Measurements from ENCODE around the gene ANKRD11.
"Not testable (repeated sequence)": the region's sequence is repeated elsewhere in the genome, so short reads cannot be mapped to it uniquely, and the experiment has no call there.

The ANKRD11 gene

GRCh38 chr16:89257281-89257731 lies 233.1 kb downstream of the ANKRD11 start:
- no peaks in the 10 kb centered on the region for H3K27me3 ChIP-seq (ENCODE audit: control insufficient read depth, insufficient read depth, low read length)
- H2AFZ ChIP-seq: peak overlapping the region; percentile 54
- H3K9me3 ChIP-seq (ENCODE audit: control insufficient read depth, low read length): no peaks in the 10 kb centered on the region
- no peak overlapping the region for H3K27ac ChIP-seq
- no peaks in the 10 kb centered on the region for H3K4me1 ChIP-seq
- H3K36me3 ChIP-seq (ENCODE audit: control insufficient read depth, insufficient read depth, low read length): no peaks in the 10 kb centered on the region
- H3K4me3 ChIP-seq (ENCODE audit: low read depth, low read length): peak overlapping the region; percentile 44
- H3K79me2 ChIP-seq: no peaks in the 10 kb centered on the region
- no peak for TF ChIP-seq CTCF (IDR thresholded peaks at IDR 0.05)
- peak overlapping the region; percentile 71 for H3K4me2 ChIP-seq (ENCODE audit: low read length)
- H3K9ac ChIP-seq: no peak overlapping the region

DNA sequence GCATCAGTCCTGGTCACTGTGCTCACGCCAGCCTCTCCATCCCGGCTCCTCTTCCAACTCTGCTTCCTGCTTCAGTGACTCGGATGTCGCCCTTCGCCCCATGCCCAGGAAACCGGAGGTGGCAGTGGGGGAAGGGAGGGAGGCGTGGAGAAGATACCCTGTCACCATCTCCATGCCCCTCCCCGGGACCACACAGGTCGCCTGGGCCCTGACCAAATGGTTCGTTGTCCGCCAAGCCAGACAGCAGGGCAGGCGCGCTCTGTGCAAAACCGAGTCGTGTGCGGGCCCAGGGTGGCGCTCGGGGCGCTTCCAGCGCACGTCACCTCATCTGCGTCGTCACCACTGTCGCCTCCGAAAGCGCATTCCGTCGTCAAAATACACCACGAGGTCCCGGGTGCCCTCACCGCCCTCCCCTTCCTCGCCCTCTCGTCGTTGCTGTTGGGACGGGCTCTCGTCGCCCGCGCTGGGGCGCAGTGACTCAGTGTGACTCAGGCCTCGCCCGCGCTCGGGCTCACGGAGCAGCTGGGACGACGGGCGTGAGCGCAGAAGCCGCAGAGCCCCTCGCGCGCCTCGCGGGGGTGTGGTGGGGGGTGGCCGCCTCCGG lies 233.6 kb downstream of the ANKRD11 start:
- peak overlapping the region; percentile 71 for H3K4me2 ChIP-seq (ENCODE audit: low read length)
- no peaks in the 10 kb centered on the region for H3K9me3 ChIP-seq (ENCODE audit: control insufficient read depth, low read length)
- no peak overlapping the region for H3K27ac ChIP-seq
- no peaks in the 10 kb centered on the region for H3K36me3 ChIP-seq (ENCODE audit: control insufficient read depth, insufficient read depth, low read length)
- no peak for TF ChIP-seq CTCF (IDR thresholded peaks at IDR 0.05)
- no peaks in the 10 kb centered on the region for H3K27me3 ChIP-seq (ENCODE audit: control insufficient read depth, insufficient read depth, low read length)
- H3K4me3 ChIP-seq (ENCODE audit: low read depth, low read length): peak overlapping the region; percentile 44
- no peaks in the 10 kb centered on the region for H3K79me2 ChIP-seq
- no peak overlapping the region for H3K9ac ChIP-seq
- H3K4me1 ChIP-seq: no peaks in the 10 kb centered on the region
- H2AFZ ChIP-seq: peak overlapping the region; percentile 54

DNA sequence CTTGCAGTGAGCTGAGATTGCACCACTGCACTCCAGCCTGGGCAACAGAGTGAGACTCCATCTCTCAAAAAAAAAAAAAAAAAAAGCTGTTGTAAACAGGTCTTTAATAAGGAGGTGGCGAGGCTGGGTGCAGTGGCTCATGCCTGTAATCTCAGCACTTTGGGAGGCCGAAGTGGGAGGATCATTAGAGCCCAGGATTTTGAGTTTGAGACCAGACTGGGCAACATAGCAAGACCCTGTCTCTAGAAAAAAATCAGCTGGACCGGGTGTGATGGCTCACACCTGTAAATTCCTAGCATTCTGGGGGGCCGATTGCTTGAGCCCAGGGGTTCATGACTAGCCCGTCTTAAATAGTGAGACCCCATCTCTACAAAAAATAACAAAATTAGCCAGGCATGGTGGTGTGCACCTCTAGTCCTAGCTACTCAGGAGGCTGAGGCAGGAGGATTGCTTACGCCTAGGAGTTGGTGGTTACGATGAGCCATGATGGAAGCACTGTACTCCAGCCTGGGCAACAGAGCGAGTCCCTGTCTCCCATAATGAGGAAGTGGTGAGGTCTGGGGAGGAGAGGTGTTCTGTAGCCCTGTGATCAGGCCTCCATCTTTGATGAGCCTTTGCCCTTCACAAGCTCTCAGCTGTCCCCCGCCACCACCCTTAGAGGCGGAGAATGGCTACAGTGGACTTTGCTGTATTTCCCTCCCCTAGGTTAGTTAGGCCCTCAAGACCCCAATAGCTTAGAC lies 236.6 kb downstream of the ANKRD11 start:
- Histone ChIP-seq H3K27ac (no peak overlapping the region), H3K27me3 (ENCODE audit: control insufficient read depth, insufficient read depth, low read length) (no peaks in the 10 kb centered on the region), H3K79me2 (no peaks in the 10 kb centered on the region), H3K9ac (no peak overlapping the region), H3K4me3 (ENCODE audit: low read depth, low read length) (no peak overlapping the region), H3K9me3 (ENCODE audit: control insufficient read depth, low read length) (no peaks in the 10 kb centered on the region), H3K4me1 (no peaks in the 10 kb centered on the region), H2AFZ (no peak overlapping the region), H3K36me3 (ENCODE audit: control insufficient read depth, insufficient read depth, low read length) (no peaks in the 10 kb centered on the region), H3K4me2 (ENCODE audit: low read length) (no peak overlapping the region)
- TF ChIP-seq CTCF (IDR thresholded peaks at IDR 0.05): no peak

GRCh38 chr16:89248196-89248982 lies 242.0 kb downstream of the ANKRD11 start:
- Histone ChIP-seq H3K4me1 (no peaks in the 10 kb centered on the region), H3K4me2 (ENCODE audit: low read length) (no peak overlapping the region), H3K9me3 (ENCODE audit: control insufficient read depth, low read length) (no peaks in the 10 kb centered on the region), H3K27me3 (ENCODE audit: control insufficient read depth, insufficient read depth, low read length) (no peaks in the 10 kb centered on the region), H3K4me3 (ENCODE audit: low read depth, low read length) (no peak overlapping the region), H3K36me3 (ENCODE audit: control insufficient read depth, insufficient read depth, low read length) (no peaks in the 10 kb centered on the region), H3K9ac (no peak overlapping the region), H2AFZ (peak overlapping the region; percentile 74), H3K79me2 (no peaks in the 10 kb centered on the region), H3K27ac (no peak overlapping the region)
- TF ChIP-seq CTCF (IDR thresholded peaks at IDR 0.05): no peak

DNA sequence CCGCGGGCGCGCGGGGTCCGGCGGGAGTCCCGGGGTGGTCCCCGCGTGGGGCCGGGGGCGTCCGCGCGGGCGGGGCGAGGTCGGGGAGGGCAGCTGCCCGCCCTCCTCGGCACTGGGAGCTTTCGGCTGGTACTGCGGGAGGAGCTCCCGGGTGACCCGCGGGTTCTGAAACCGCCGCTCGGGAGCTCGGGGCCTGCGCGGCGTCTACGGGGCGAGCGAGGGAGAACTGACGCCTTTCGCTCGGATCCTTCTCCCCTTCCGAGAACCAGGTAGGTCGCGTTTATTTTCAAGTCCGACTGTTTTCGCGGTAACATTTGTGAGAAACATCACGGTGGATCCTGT lies 242.7 kb downstream of the ANKRD11 start:
- not testable (repeated sequence) for H3K4me3 ChIP-seq (ENCODE audit: low read depth, low read length); H3K79me2 ChIP-seq; H3K27ac ChIP-seq; H3K9me3 ChIP-seq (ENCODE audit: control insufficient read depth, low read length); H3K4me2 ChIP-seq (ENCODE audit: low read length); H3K4me1 ChIP-seq; H3K36me3 ChIP-seq (ENCODE audit: control insufficient read depth, insufficient read depth, low read length); H3K27me3 ChIP-seq (ENCODE audit: control insufficient read depth, insufficient read depth, low read length); H3K9ac ChIP-seq
- H2AFZ ChIP-seq: peak overlapping the region; percentile 74

All from parathyroid adenoma (tissue), 2 donors.